ENCODE results near the gene SLC25A1.

SLC25A1 gene

DNA sequence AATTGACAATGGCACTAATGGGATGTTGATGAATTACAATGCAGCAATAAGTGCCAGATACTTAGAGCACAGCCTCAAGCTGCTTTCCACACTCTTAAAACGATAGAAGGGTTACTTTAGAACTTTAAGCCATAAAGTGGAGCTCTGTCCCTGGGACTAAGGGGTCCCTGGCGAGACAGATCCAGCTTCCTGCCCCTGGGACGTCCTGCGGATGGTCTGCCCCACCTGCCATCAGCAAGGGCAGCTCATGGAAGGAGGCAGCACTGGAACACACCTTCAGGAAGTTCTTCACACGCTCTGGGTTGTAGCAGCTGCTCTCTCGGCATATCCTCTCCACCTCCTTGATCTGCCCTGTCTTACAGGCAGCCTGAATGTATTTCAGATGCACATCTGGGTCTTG lies 45.1 kb upstream of the SLC25A1 start:
- TF ChIP-seq, protein P1, sequence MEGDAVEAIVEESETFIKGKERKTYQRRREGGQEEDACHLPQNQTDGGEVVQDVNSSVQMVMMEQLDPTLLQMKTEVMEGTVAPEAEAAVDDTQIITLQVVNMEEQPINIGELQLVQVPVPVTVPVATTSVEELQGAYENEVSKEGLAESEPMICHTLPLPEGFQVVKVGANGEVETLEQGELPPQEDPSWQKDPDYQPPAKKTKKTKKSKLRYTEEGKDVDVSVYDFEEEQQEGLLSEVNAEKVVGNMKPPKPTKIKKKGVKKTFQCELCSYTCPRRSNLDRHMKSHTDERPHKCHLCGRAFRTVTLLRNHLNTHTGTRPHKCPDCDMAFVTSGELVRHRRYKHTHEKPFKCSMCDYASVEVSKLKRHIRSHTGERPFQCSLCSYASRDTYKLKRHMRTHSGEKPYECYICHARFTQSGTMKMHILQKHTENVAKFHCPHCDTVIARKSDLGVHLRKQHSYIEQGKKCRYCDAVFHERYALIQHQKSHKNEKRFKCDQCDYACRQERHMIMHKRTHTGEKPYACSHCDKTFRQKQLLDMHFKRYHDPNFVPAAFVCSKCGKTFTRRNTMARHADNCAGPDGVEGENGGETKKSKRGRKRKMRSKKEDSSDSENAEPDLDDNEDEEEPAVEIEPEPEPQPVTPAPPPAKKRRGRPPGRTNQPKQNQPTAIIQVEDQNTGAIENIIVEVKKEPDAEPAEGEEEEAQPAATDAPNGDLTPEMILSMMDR (IDR thresholded peaks at IDR 0.05; ENCODE audit: insufficient read depth, low read depth, low read length, missing control alignments), result no peak
- H3K4me3 ChIP-seq (ENCODE audit: low read depth, low read length), result no peak overlapping the region
- DNase-seq (ENCODE audit: low read depth), result no peak

DNA sequence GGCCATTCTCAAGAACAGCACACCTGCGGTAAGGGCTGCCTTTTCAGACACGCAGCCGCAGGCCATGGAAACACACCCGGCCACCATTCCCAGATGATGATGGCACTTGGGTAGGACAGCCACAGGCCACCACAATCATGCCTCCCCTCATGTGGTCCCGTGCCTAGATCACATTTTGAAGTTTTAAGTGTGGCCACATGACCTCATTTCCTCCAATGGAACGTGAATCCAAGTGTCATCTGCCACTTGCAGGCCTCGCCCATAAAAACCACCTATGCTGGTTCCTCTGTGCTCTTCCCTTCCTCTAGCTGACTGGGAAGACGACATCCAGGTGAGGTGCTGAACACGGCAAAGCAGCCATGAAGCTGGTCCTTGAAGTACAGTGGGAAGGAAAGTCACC lies 44.6 kb upstream of the SLC25A1 start:
- no peak overlapping the region for H3K4me3 ChIP-seq (ENCODE audit: low read depth, low read length)
- TF ChIP-seq, protein P1 (IDR thresholded peaks at IDR 0.05; ENCODE audit: insufficient read depth, low read depth, low read length, missing control alignments), result no peak
- no peak for DNase-seq (ENCODE audit: low read depth)

DNA sequence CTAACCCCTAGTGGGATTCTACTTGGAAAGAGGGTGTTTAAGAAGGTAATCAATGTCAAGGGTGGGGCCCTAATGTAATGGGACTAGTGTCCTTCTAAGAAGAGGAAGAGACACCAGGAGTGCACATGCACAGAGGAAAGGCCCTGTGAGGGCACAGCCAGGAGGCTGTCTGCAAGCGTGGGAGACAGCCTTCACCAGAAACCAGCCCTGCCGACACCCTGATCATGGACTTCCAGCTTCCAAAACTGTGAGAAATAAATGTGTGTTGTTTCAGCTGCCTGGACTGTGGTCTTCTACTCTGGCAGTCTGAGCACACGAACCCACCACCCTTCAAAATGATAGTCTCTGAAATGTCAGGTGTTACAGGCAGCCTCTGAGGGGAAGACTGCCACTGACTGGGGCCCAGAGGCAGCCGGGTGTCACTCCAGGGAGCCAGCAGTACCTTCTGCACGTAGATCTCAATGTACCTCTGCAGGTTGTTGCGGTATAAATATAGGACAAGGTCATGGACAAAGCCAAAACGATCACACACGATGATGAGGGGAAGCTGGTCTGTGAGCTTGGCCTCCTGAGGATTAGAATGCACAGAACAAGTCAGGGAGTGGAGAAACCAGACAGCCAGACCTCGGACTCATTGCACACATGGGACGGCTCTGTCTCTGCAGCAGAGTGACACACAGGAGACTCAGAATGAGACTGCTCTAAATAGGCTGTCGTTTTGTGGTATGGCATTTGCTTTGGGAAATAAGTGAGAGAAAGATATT lies 43.9 kb upstream of the SLC25A1 start:
- TF ChIP-seq, protein P1 (IDR thresholded peaks at IDR 0.05; ENCODE audit: insufficient read depth, low read depth, low read length, missing control alignments), result no peak
- no peak for DNase-seq (ENCODE audit: low read depth)
- no peak overlapping the region for H3K4me3 ChIP-seq (ENCODE audit: low read depth, low read length)

DNA sequence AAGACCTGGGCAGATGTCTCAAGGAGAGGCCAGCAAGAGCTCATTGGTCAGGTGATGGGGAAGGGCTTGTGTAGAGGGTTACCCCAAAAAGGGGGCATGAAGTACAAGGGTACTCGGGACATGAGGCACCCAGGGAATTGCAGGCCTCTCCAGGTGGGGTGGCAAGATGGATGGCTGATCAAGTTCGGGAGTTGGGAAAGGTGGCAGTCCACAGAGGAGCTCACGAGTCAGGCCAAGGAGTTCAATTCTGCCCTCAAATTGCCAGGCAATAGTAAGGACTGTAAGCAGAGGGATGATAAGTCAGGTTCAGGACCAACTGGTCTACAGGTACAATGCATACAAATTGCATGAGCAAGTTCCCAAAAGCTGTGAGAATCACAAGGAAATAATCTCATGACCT lies 42.3 kb upstream of the SLC25A1 start:
- no peak overlapping the region for H3K4me3 ChIP-seq (ENCODE audit: low read depth, low read length)
- no peak for DNase-seq (ENCODE audit: low read depth)
- TF ChIP-seq, protein P1 (IDR thresholded peaks at IDR 0.05; ENCODE audit: insufficient read depth, low read depth, low read length, missing control alignments), result no peak

DNA sequence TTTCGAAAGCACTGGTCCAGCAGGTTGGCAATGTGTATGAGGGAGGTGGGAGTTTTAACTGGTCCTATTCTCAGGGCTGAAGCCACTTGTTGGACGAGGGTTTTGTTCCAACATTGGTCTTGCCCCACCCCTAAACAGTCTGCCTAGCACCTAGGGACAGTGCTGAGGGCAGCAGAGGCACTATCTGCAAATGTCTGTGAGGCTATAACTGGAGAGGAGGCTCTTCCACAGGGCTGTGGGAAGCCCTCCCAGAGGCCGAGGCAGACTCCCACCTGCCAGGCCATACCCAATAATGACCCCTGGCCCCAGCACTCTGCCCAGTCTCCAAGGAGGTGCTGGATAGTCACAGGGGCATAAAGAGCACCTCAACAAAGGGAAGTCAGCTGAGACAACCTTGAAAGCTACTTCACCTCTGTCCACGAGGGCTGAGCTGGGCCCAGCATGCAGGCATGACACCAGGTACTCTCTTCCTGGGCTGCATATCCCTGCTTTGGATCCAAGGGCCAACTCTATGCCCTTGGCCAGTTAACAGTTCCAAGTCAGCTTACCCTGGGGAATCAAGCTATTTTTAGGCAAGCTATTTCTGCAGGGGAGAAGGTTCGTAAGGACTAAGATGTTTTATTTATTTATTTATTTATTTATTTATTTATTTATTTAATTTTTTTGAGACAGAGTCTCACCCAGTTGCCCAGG lies 40.2 kb upstream of the SLC25A1 start:
- no peak for DNase-seq (ENCODE audit: low read depth)
- H3K4me3 ChIP-seq (ENCODE audit: low read depth, low read length), result no peak overlapping the region
- TF ChIP-seq, protein P1 (IDR thresholded peaks at IDR 0.05; ENCODE audit: insufficient read depth, low read depth, low read length, missing control alignments), result no peak

DNA sequence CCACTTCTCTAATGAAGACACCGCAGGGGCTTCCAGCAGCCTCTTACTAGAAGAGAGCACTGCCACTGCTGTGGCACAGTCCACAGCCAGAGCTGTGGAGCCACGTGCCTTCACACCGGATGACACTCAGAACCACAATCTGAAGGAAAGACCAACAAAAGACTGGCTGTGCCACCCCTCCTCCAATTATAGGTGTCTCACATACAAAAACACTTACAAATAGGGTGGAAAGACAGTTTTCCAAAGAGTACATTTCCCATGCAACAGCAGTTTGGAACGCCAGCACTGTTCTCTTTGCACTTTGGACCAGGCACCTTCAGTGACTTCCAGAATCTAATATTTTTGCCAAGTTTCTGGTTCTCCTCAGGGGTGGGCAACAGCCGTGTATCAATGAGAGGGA lies 38.0 kb upstream of the SLC25A1 start:
- TF ChIP-seq, protein P1 (IDR thresholded peaks at IDR 0.05; ENCODE audit: insufficient read depth, low read depth, low read length, missing control alignments), result no peak
- no peak for DNase-seq (ENCODE audit: low read depth)
- H3K4me3 ChIP-seq (ENCODE audit: low read depth, low read length), result no peak overlapping the region
